Activated CD4-positive, alpha-beta T cell treated with anti-CD3 and anti-CD28 coated beads for 4 hours (primary cell): ENCODE results near the gene PLA2G4E.

Experiments used
- DNase-seq, 2 donors: peaks; one replicate each; pipeline ENCODE4 v3.0.0-alpha.2; 2020

The PLA2G4E gene

GRCh38 chr15:41990243-41990605, 30.6 kb downstream of the PLA2G4E start:
- DNase-seq: no peak

- peak; percentile 72 to 87 for DNase-seq
Observed at GRCh38 chr15:41989573-41990242, 31.1 kb downstream of the PLA2G4E start.

- DNase-seq: no peak
Observed at GRCh38 chr15:41988896-41989572, 31.8 kb downstream of the PLA2G4E start.

- DNase-seq: no peak
Observed at GRCh38 chr15:41987925-41988275, 32.9 kb downstream of the PLA2G4E start.

GRCh38 chr15:41987246-41987924, 33.5 kb downstream of the PLA2G4E start:
- no peak for DNase-seq

GRCh38 chr15:41985236-41986160, 35.3 kb downstream of the PLA2G4E start:
- DNase-seq: no peak

- DNase-seq: no peak
Observed at GRCh38 chr15:41984622-41985021, 36.2 kb downstream of the PLA2G4E start.

GRCh38 chr15:41983621-41984571, 36.9 kb downstream of the PLA2G4E start:
- no peak for DNase-seq

- no peak for DNase-seq
Observed at GRCh38 chr15:41983221-41983620, 37.6 kb downstream of the PLA2G4E start.

- DNase-seq: no peak
Observed at GRCh38 chr15:41982133-41982930, 38.5 kb downstream of the PLA2G4E start.

- no peak for DNase-seq
Observed at GRCh38 chr15:41981371-41982132, 39.3 kb downstream of the PLA2G4E start.

- no peak for DNase-seq
Observed at GRCh38 chr15:41980654-41981323, 40.1 kb downstream of the PLA2G4E start.

GRCh38 chr15:41979493-41980266, 41.2 kb downstream of the PLA2G4E start:
- DNase-seq: no peak

GRCh38 chr15:41978534-41978933, 42.3 kb downstream of the PLA2G4E start:
- DNase-seq: no peak

GRCh38 chr15:41977757-41978383, 43.0 kb downstream of the PLA2G4E start:
- DNase-seq: no peak

GRCh38 chr15:41975669-41976068, 45.2 kb downstream of the PLA2G4E start:
- DNase-seq: no peak

- no peak for DNase-seq
Observed at GRCh38 chr15:41974041-41974440, 46.8 kb downstream of the PLA2G4E start.
